NB4 (cell line): ENCODE results near the gene ST8SIA2.

Source experiments
- CTCF ChIP-seq: IDR thresholded peaks from one replicate; pipeline ENCODE4 v1.5.1; 2012; ENCODE audit warnings: low read depth, low read length
- POLR2A ChIP-seq: IDR thresholded peaks from 2 replicates; pipeline ENCODE4 v1.6.1; 2011; ENCODE audit warnings: mild to moderate bottlenecking; ENCODE audit not compliant: insufficient read length; ENCODE audit errors: extremely low read depth

- no peak for TF ChIP-seq CTCF
- no peak for TF ChIP-seq POLR2A
Measured at GRCh38 chr15:92460023-92460422, 66.3 kb downstream of the ST8SIA2 start.
